ENCODE data around the gene CAB39L.

- no peak for TF ChIP-seq POLR2A (IDR thresholded peaks at IDR 0.05)
- TF ChIP-seq CTCF (IDR thresholded peaks at IDR 0.05 in 4 of 5, conservative IDR thresholded peaks at IDR 0.05 in 1 of 5), result no peak
Measured at GRCh38 chr13:49441312-49441711, 2.6 kb downstream of the CAB39L start.
